ENCODE results near the gene ZMYND15.

DNA sequence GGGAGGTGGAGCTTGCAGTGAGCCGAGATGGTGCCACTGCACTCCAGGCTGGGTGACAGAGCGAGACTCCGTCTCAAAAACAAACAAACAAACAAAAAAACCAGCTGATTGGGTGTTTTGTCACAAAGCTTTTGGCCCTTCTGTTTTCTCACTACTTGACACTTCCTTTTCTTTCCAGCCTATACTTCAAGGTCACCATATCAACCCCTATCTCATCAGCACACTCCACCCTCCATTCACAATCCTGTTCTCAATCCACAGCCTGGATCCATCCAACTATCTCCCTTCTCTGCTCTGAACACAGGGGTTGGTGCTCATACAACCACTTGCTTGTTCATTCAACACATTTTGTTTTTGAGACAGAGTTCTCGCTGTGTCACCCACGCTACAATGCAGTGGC is 15.0 kb upstream of the ZMYND15 start:
- TF ChIP-seq, protein P1, sequence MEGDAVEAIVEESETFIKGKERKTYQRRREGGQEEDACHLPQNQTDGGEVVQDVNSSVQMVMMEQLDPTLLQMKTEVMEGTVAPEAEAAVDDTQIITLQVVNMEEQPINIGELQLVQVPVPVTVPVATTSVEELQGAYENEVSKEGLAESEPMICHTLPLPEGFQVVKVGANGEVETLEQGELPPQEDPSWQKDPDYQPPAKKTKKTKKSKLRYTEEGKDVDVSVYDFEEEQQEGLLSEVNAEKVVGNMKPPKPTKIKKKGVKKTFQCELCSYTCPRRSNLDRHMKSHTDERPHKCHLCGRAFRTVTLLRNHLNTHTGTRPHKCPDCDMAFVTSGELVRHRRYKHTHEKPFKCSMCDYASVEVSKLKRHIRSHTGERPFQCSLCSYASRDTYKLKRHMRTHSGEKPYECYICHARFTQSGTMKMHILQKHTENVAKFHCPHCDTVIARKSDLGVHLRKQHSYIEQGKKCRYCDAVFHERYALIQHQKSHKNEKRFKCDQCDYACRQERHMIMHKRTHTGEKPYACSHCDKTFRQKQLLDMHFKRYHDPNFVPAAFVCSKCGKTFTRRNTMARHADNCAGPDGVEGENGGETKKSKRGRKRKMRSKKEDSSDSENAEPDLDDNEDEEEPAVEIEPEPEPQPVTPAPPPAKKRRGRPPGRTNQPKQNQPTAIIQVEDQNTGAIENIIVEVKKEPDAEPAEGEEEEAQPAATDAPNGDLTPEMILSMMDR (IDR thresholded peaks at IDR 0.05; ENCODE audit: extremely low read depth in 1 of 2, insufficient read depth in 1 of 2, low read depth in 1 of 2, low read length in 2 of 2): no peak
- TF ChIP-seq EZH2 (IDR thresholded peaks at IDR 0.05; ENCODE audit: borderline replicate concordance, low read depth, low read length, severe bottlenecking) (no peak), JUN (IDR thresholded peaks at IDR 0.05; ENCODE audit: borderline replicate concordance, insufficient read depth, insufficient read length, low read depth) (no peak), MAX (IDR thresholded peaks at IDR 0.05; ENCODE audit: insufficient read depth, insufficient read length) (no peak), POLR2AphosphoS5 (IDR thresholded peaks at IDR 0.05; ENCODE audit: insufficient read depth, low read depth, low read length) (no peak), POLR2A (IDR thresholded peaks at IDR 0.05; ENCODE audit: low read depth, low read length) (no peak), GATA2 (IDR thresholded peaks at IDR 0.05; ENCODE audit: insufficient read depth, insufficient read length, low read depth, low read length) (no peak), MYC (IDR thresholded peaks at IDR 0.05; ENCODE audit: low read depth, low read length) (no peak)
